Measurements from ENCODE around the gene INF2.

GRCh38 chr14:104690861-104691455, 1.5 kb downstream of the INF2 start:
- TF ChIP-seq CTCF (conservative IDR thresholded peaks at IDR 0.05 in 1 of 2, IDR thresholded peaks at IDR 0.05 in 1 of 2; ENCODE audit: extremely low read depth in 1 of 2, insufficient read depth in 1 of 2, low read depth in 1 of 2, low read length in 2 of 2) = no peak
- no peak for TF ChIP-seq EZH2 (IDR thresholded peaks at IDR 0.05; ENCODE audit: borderline replicate concordance, low read length)

Data from mammary epithelial cell (primary cell).